HCT116 (cell line): ENCODE measurements around the gene MALL.
"Not testable (repeated sequence)": the region's sequence is repeated elsewhere in the genome, so short reads cannot be mapped to it uniquely, and the experiment has no call there.

ENCODE experiments used
- CEBPB ChIP-seq: IDR thresholded peaks from 2 replicates; pipeline ENCODE4 v1.6.1; 2012; ENCODE audit warnings: low read depth
- CTCF ChIP-seq, 3 experiments: fragments of 200-600 bp in 1 of 3; sonication (generic) in 1 of 3; IDR thresholded peaks in 2 of 3; conservative IDR thresholded peaks in 1 of 3; 2 replicates each; pipeline ENCODE4 v1.5.1; 2012 to 2017; ENCODE audit warnings: low read depth in 2 of 3, low read length in 2 of 3, antibody characterized with exemption in 1 of 3, borderline replicate concordance in 1 of 3, control low read depth in 1 of 3, mild to moderate bottlenecking in 1 of 3, mixed read lengths in 1 of 3, mixed run types in 1 of 3, moderate library complexity in 1 of 3; ENCODE audit not compliant: insufficient read depth in 1 of 3
- EGR1 ChIP-seq: IDR thresholded peaks from 2 replicates; pipeline ENCODE4 v1.6.1; 2012; ENCODE audit warnings: low read depth
- EZH2 ChIP-seq: fragments of 200-600 bp; sonication (generic); IDR thresholded peaks from 2 replicates; pipeline ENCODE4 v1.6.1; 2017; ENCODE audit warnings: antibody characterized with exemption, mixed run types
- POLR2A ChIP-seq: IDR thresholded peaks from 2 replicates; pipeline ENCODE4 v1.7.0; 2011; ENCODE audit warnings: borderline replicate concordance; ENCODE audit not compliant: insufficient read depth, insufficient read length; ENCODE audit errors: extremely low read depth
- POLR2AphosphoS5 ChIP-seq: IDR thresholded peaks from 2 replicates; pipeline ENCODE4 v1.6.1; 2011; ENCODE audit warnings: mild to moderate bottlenecking, low read depth, low read length, moderate library complexity
- RAD21 ChIP-seq: IDR thresholded peaks from 2 replicates; pipeline ENCODE4 v1.6.1; 2012; ENCODE audit warnings: low read depth, mild to moderate bottlenecking
- SIN3A ChIP-seq: IDR thresholded peaks from 2 replicates; pipeline ENCODE4 v1.6.1; 2012; ENCODE audit warnings: low read depth
- YY1 ChIP-seq: IDR thresholded peaks from 2 replicates; pipeline ENCODE4 v1.6.1; 2011; ENCODE audit warnings: low read length, low read depth, moderate library complexity, mild to moderate bottlenecking; ENCODE audit not compliant: insufficient replicate concordance; ENCODE audit errors: extremely low read depth
- ZNF274 ChIP-seq: fragments of 200-500 bp; sonication (Bioruptor generic); IDR thresholded peaks from 2 replicates; pipeline ENCODE4 v1.6.1; 2014; ENCODE audit warnings: mild to moderate bottlenecking, low read depth, low read length, inconsistent platforms
- TF ChIP-seq, protein P1 (sequence below): IDR thresholded peaks from 2 replicates; pipeline ENCODE4 v1.6.1; 2011; ENCODE audit warnings: mild to moderate bottlenecking, low read length, moderate library complexity; ENCODE audit not compliant: insufficient replicate concordance; ENCODE audit errors: extremely low read depth

DNA sequence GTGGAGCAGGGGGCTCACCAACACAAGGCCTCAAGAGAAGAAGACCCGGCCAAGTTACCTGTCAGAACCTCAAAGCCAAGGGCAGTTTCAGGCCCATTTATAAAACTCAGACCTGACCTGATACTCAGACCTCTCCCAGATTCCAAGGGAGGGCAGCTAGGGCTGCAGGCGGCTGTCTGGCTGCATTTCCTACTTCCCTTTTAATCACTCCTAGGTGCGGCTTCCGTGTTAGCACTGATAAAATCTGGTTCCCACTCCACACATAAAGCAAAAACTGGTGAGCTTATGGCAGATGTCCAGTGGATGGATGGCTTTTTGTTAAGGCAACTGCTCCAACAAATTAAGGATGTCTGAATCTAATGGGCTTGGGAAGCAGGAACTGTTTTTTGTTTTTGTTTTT, 63.5 kb downstream of the MALL start:
- not testable (repeated sequence) for TF ChIP-seq ZNF274; CTCF (IDR thresholded peaks at IDR 0.05 in 2 of 3, conservative IDR thresholded peaks at IDR 0.05 in 1 of 3; ENCODE audit: borderline replicate concordance in 1 of 3, insufficient read depth in 1 of 3, low read depth in 2 of 3, low read length in 2 of 3); RAD21; YY1; POLR2A; CEBPB; EZH2; SIN3A; POLR2AphosphoS5; EGR1
- TF ChIP-seq, protein P1, sequence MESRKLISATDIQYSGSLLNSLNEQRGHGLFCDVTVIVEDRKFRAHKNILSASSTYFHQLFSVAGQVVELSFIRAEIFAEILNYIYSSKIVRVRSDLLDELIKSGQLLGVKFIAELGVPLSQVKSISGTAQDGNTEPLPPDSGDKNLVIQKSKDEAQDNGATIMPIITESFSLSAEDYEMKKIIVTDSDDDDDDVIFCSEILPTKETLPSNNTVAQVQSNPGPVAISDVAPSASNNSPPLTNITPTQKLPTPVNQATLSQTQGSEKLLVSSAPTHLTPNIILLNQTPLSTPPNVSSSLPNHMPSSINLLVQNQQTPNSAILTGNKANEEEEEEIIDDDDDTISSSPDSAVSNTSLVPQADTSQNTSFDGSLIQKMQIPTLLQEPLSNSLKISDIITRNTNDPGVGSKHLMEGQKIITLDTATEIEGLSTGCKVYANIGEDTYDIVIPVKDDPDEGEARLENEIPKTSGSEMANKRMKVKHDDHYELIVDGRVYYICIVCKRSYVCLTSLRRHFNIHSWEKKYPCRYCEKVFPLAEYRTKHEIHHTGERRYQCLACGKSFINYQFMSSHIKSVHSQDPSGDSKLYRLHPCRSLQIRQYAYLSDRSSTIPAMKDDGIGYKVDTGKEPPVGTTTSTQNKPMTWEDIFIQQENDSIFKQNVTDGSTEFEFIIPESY: not testable (repeated sequence)
